ENCODE data around the gene SH3RF3.

SH3RF3 gene

GRCh38 chr2:109475531-109476210 is 346.7 kb downstream of the SH3RF3 start:
- no peak for DNase-seq (ENCODE audit: low read depth in 2 of 2)

GRCh38 chr2:109476641-109477441 is 347.8 kb downstream of the SH3RF3 start:
- DNase-seq (ENCODE audit: low read depth in 2 of 2), result no peak

- no peak for DNase-seq (ENCODE audit: low read depth in 2 of 2)
These were observed 350.0 kb downstream of the SH3RF3 start for GRCh38 chr2:109478906-109479493.

- no peak for DNase-seq (ENCODE audit: low read depth in 2 of 2)
These were observed 350.8 kb downstream of the SH3RF3 start for GRCh38 chr2:109479804-109480203.

- no peak for DNase-seq (ENCODE audit: low read depth in 2 of 2)
These were observed 351.6 kb downstream of the SH3RF3 start for GRCh38 chr2:109480486-109481195.

- no peak for DNase-seq (ENCODE audit: low read depth in 2 of 2)
These were observed 352.2 kb downstream of the SH3RF3 start for GRCh38 chr2:109481196-109481555.

GRCh38 chr2:109481599-109481998 is 352.6 kb downstream of the SH3RF3 start:
- DNase-seq (ENCODE audit: low read depth in 2 of 2), result no peak

GRCh38 chr2:109482361-109482861 is 353.4 kb downstream of the SH3RF3 start:
- DNase-seq (ENCODE audit: low read depth in 2 of 2), result no peak

GRCh38 chr2:109486711-109487535 is 357.9 kb downstream of the SH3RF3 start:
- no peak for DNase-seq (ENCODE audit: low read depth in 2 of 2)

GRCh38 chr2:109487536-109487869 is 358.5 kb downstream of the SH3RF3 start:
- DNase-seq (ENCODE audit: low read depth in 2 of 2), result no peak

GRCh38 chr2:109487871-109488655 is 359.1 kb downstream of the SH3RF3 start:
- no peak for DNase-seq (ENCODE audit: low read depth in 2 of 2)

GRCh38 chr2:109489296-109489695 is 360.3 kb downstream of the SH3RF3 start:
- DNase-seq (ENCODE audit: low read depth in 2 of 2), result no peak

- DNase-seq (ENCODE audit: low read depth in 2 of 2), result no peak
These were observed 364.4 kb downstream of the SH3RF3 start for GRCh38 chr2:109493176-109493935.

GRCh38 chr2:109494351-109494750 is 365.3 kb downstream of the SH3RF3 start:
- no peak for DNase-seq (ENCODE audit: low read depth in 2 of 2)

GRCh38 chr2:109497463-109497862 is 368.5 kb downstream of the SH3RF3 start:
- no peak for DNase-seq (ENCODE audit: low read depth in 2 of 2)

GRCh38 chr2:109497911-109498870 is 369.2 kb downstream of the SH3RF3 start:
- no peak for DNase-seq (ENCODE audit: low read depth in 2 of 2)

GRCh38 chr2:109498906-109499305 is 369.9 kb downstream of the SH3RF3 start:
- no peak for DNase-seq (ENCODE audit: low read depth in 2 of 2)

GRCh38 chr2:109499566-109499965 is 370.6 kb downstream of the SH3RF3 start:
- DNase-seq (ENCODE audit: low read depth in 2 of 2), result no peak

- DNase-seq (ENCODE audit: low read depth in 2 of 2), result no peak
These were observed 371.9 kb downstream of the SH3RF3 start for GRCh38 chr2:109500910-109501309.

All from stimulated activated CD4-positive, alpha-beta T cell treated with anti-CD3 and anti-CD28 coated beads, Interleukin-12 subunit alpha, Interleukin-12 subunit beta, amount 100 ng/mL, for 24 hours (primary cell).